B cell (primary cell): ENCODE results near the gene SFXN3. TPM values are rescaled to one million over a fixed set of nuclear protein-coding genes. Genes with fewer than 3 reads are reported as not detected.

Source experiments
- ATAC-seq: fragments of 200-7000 bp; cut with Tn5 transposase; one replicate; pipeline ENCODE4 v1.10.0; 2021; ENCODE audit warnings: low read depth, mild to moderate bottlenecking, moderate number of reproducible peaks, moderate library complexity
- CTCF ChIA-PET: fragments of 350-600 bp; sonication (Branson Sonifier 250); formaldehyde crosslinking; loops from one replicate; lab custom pipeline; 2021; ENCODE audit warnings: antibody characterized with exemption, inconsistent platforms; lab: Charles Lee
- POLR2A ChIA-PET: fragments of 350-600 bp; sonication (Branson Sonifier 250); formaldehyde crosslinking; loops from one replicate; lab custom pipeline; 2021; ENCODE audit warnings: antibody characterized with exemption; lab: Charles Lee
- DNase-seq: peaks from one replicate; pipeline ENCODE4 v3.0.0; 2013
- H2AFZ ChIP-seq: 2 replicates; pipeline ENCODE4 v1.6.1; 2012; ENCODE audit warnings: mild to moderate bottlenecking, low read depth, low read length; ENCODE audit not compliant: insufficient read depth, poor library complexity, severe bottlenecking
- H3K27ac ChIP-seq, 2 donors: 1 replicate in 1 of 2; 2 replicates in 1 of 2; pipeline ENCODE4 v1.5.1; 2012 to 2013; ENCODE audit warnings: low read length in 2 of 2, mild to moderate bottlenecking in 2 of 2, moderate library complexity in 1 of 2
- H3K27me3 ChIP-seq, 4 experiments: fragments of 200-600 bp in 1 of 4; sonication (generic) in 1 of 4; replicated peaks in 1 of 4; 1 replicate in 2 of 4; 2 replicates in 2 of 4; pipeline versions ENCODE4 v1.6.1 to v1.7.0; 2013 to 2016; ENCODE audit warnings: low read length in 3 of 4, mild to moderate bottlenecking in 2 of 4, mixed read lengths in 1 of 4, moderate library complexity in 1 of 4; ENCODE audit not compliant: insufficient read depth in 4 of 4, control insufficient read depth in 3 of 4; ENCODE audit errors: control extremely low read depth in 1 of 4
- H3K36me3 ChIP-seq, 2 experiments: replicated peaks in 1 of 2; 1 replicate in 1 of 2; 2 replicates in 1 of 2; pipeline versions ENCODE4 v1.6.1 to v1.7.1; 2013; ENCODE audit warnings: low read length in 1 of 2; ENCODE audit not compliant: insufficient read depth in 2 of 2, control insufficient read depth in 1 of 2; ENCODE audit errors: control extremely low read depth in 1 of 2, extremely low read depth in 1 of 2
- H3K4me1 ChIP-seq, 2 donors: fragments of 200-600 bp in 1 of 2; sonication (generic) in 1 of 2; 1 replicate in 1 of 2; 2 replicates in 1 of 2; pipeline versions ENCODE4 v1.5.1 to v1.6.1; 2013 to 2017; ENCODE audit warnings: low read length in 2 of 2; ENCODE audit not compliant: control insufficient read depth in 2 of 2, insufficient read depth in 2 of 2
- H3K4me2 ChIP-seq: replicated peaks from 2 replicates; pipeline ENCODE3; 2012; ENCODE audit warnings: mild to moderate bottlenecking, low read depth, low read length; ENCODE audit not compliant: poor library complexity, severe bottlenecking
- H3K4me3 ChIP-seq, 5 experiments: fragments of 200-600 bp in 1 of 5; sonication (generic) in 1 of 5; 1 replicate in 3 of 5; 2 replicates in 2 of 5; pipeline versions ENCODE4 v1.5.1 to v1.7.0; 2011 to 2016; ENCODE audit warnings: low read length in 4 of 5, mild to moderate bottlenecking in 4 of 5, low read depth in 2 of 5, control low read depth in 1 of 5, moderate library complexity in 1 of 5; ENCODE audit not compliant: insufficient read depth in 1 of 5; ENCODE audit errors: control extremely low read depth in 1 of 5, extremely low read depth in 1 of 5
- H3K79me2 ChIP-seq: fragments of 200-600 bp; sonication (generic); one replicate; pipeline ENCODE4 v1.6.0; 2016; ENCODE audit warnings: low read length; ENCODE audit not compliant: control insufficient read depth, insufficient read depth
- H3K9ac ChIP-seq: fragments of 200-600 bp; sonication (generic); 2 replicates; pipeline ENCODE4 v1.6.1; 2017; ENCODE audit warnings: mild to moderate bottlenecking, low read length, moderate library complexity
- H3K9me3 ChIP-seq, 3 donors: one replicate each; pipeline versions ENCODE4 v1.6.1 to v1.7.1; 2013; ENCODE audit warnings: low read length in 2 of 3; ENCODE audit not compliant: control insufficient read depth in 2 of 3, insufficient read depth in 1 of 3; ENCODE audit errors: control extremely low read depth in 1 of 3
- H4K20me1 ChIP-seq: 2 replicates; pipeline ENCODE4 v1.6.0; 2012; ENCODE audit warnings: mild to moderate bottlenecking, low read length; ENCODE audit not compliant: insufficient read depth, control insufficient read depth, poor library complexity, severe bottlenecking
- H3K27ac Mint-ChIP-seq: one replicate; pipeline ENCODE4 v1.8.0; 2021; ENCODE audit warnings: mixed read lengths
- H3K27me3 Mint-ChIP-seq: one replicate; pipeline ENCODE4 v1.8.0; 2021; ENCODE audit warnings: mixed read lengths
- H3K4me1 Mint-ChIP-seq: one replicate; pipeline ENCODE4 v1.8.0; 2021; ENCODE audit warnings: mixed read lengths
- H3K4me3 Mint-ChIP-seq: one replicate; pipeline ENCODE4 v1.8.0; 2021; ENCODE audit warnings: mixed read lengths
- H3K9me3 Mint-ChIP-seq: one replicate; pipeline ENCODE4 v1.8.0; 2022; ENCODE audit warnings: mixed read lengths; ENCODE audit not compliant: insufficient read depth
- CTCF ChIP-seq: fragments of 200-600 bp; IDR thresholded peaks from one replicate; pipeline ENCODE4 v1.8.0; 2022; ENCODE audit warnings: antibody characterized with exemption, mild to moderate bottlenecking
- EZH2 ChIP-seq: IDR thresholded peaks from 2 replicates; pipeline ENCODE4 v1.6.1; 2012; ENCODE audit warnings: borderline replicate concordance, low read depth, mild to moderate bottlenecking, moderate library complexity, low read length; ENCODE audit not compliant: insufficient read depth, poor library complexity, severe bottlenecking
- WGBS: methylation state at CpG from one replicate; pipeline ENCODE4 v1.1.5; 2013; ENCODE audit warnings: missing lambda C conversion rate; ENCODE audit not compliant: insufficient coverage; 5-methylcytosine and 5-hydroxymethylcytosine counted together
- intact Hi-C: fragments of 100-400 bp; cut with micrococcal nuclease; formaldehyde crosslinking; loops from one replicate; pipeline ENCODE4 v1.10.0; 2022
- polyA plus RNA-seq: library from polyadenylated mRNA; depleted of rRNA; stranded (reverse); fragments of >200 nt; gene quantifications from 2 replicates; pipeline ENCODE4 v1.2.3, GENCODE V29; 2012
- total RNA-seq, 2 donors: library from RNA; stranded (reverse); fragments of 120-200 nt in 1 of 2; gene quantifications; 1 replicate in 1 of 2; 2 replicates in 1 of 2; pipeline versions ENCODE4 v1.2.3 to v1.2.4, GENCODE V29; 2013 to 2022

The SFXN3 gene
- total and polyA plus RNA-seq, 2 donors (not counting 1 experiment from before 2014, with no cell fraction given) = 44.2 to 51.7 TPM

- TF ChIP-seq EZH2 (no peak), CTCF (no peak)
- DNase-seq = no peak
- Histone ChIP-seq H4K20me1 (peaks cover 25% of the 10 kb centered on the region), H3K27ac (no peak overlapping the region), H2AFZ (no peak overlapping the region), H3K9ac (no peak overlapping the region), H3K4me2 (no peak overlapping the region), H3K27me3 (peaks cover 0 to 2% (median 0%) of the 10 kb centered on the region in 4 experiments), H3K4me3 (no peak overlapping the region), H3K36me3 (peaks cover 0 to 12% of the 10 kb centered on the region in 2 experiments), H3K9me3 (no peaks in the 10 kb centered on the region), H3K4me1 (peaks cover 16 to 27% of the 10 kb centered on the region in 2 donors), H3K79me2 (no peaks in the 10 kb centered on the region)
- Mint-ChIP-seq H3K4me1 (peaks cover 20% of the 10 kb centered on the region), H3K27ac (no peak overlapping the region), H3K9me3 (no peaks in the 10 kb centered on the region), H3K4me3 (no peak overlapping the region), H3K27me3 (no peaks in the 10 kb centered on the region)
- CTCF ChIA-PET = interaction anchor here (0.9 to 8.4 kb wide), 3 partner anchors 13 to 18 kb away, joined by 3 to 70 read pairs (median 8); no protein-coding TSS in a partner anchor
- POLR2A ChIA-PET = no interaction called here
- no peak for ATAC-seq
- 94% methylated on average over 11 of the region's 11 CpGs for WGBS
- intact Hi-C loops = no loop called here
These were observed 28.6 kb upstream of the SFXN3 start for GRCh38 chr10:101002456-101002855.

GRCh38 chr10:101003639-101004206 is 27.3 kb upstream of the SFXN3 start:
- H3K36me3 ChIP-seq = peaks cover 0 to 12% of the 10 kb centered on the region in 2 experiments
- ATAC-seq (no peak), DNase-seq (no peak)
- no peaks in the 10 kb centered on the region for H3K79me2 ChIP-seq
- WGBS = 99% methylated on average over 16 of the region's 18 CpGs
- no peak overlapping the region for H3K27ac ChIP-seq
- POLR2A ChIA-PET = interaction anchor here (0.6 kb wide), 1 partner anchor 41 kb away, joined by 3 read pairs; no protein-coding TSS in a partner anchor
- intact Hi-C loops = no loop called here
- H3K4me1 ChIP-seq = peaks cover 9 to 16% of the 10 kb centered on the region in 2 donors
- no peak overlapping the region for H3K4me2 ChIP-seq
- Mint-ChIP-seq H3K27ac (no peak overlapping the region), H3K4me3 (no peak overlapping the region), H3K4me1 (peaks cover 11% of the 10 kb centered on the region), H3K9me3 (no peaks in the 10 kb centered on the region), H3K27me3 (no peaks in the 10 kb centered on the region)
- no peak overlapping the region for H2AFZ ChIP-seq
- peaks cover 0 to 2% (median 0%) of the 10 kb centered on the region in 4 experiments for H3K27me3 ChIP-seq
- H3K9ac ChIP-seq = no peak overlapping the region
- peaks cover 25% of the 10 kb centered on the region for H4K20me1 ChIP-seq
- H3K9me3 ChIP-seq = no peaks in the 10 kb centered on the region
- CTCF ChIA-PET = interaction anchor here (1.1 to 2.8 kb wide), 2 partner anchors 8 to 16 kb away, joined by 4 to 8 read pairs; no protein-coding TSS in a partner anchor
- no peak for TF ChIP-seq CTCF
- TF ChIP-seq EZH2 = no peak
- no peak overlapping the region for H3K4me3 ChIP-seq
